Neural progenitor cell (in vitro differentiated cells): ENCODE measurements around the gene CMTR1. TPM values are rescaled to one million over a fixed set of nuclear protein-coding genes. Genes with fewer than 3 reads are reported as not detected.

Experiments
- DNase-seq: peaks from one replicate; pipeline ENCODE4 v3.0.0-alpha.2; 2016; ENCODE audit warnings: low spot score
- H2AFZ ChIP-seq: fragments of 200-600 bp; sonication (generic); replicated peaks from 2 replicates; pipeline ENCODE4 v1.6.1; 2016; ENCODE audit warnings: antibody characterized with exemption
- H3F3A ChIP-seq: fragments of 200-600 bp; sonication (generic); 2 replicates; pipeline ENCODE4 v1.6.1; 2016; ENCODE audit warnings: antibody characterized with exemption, low read depth
- H3K27ac ChIP-seq: fragments of 200-600 bp; sonication (generic); 2 replicates; pipeline ENCODE4 v1.5.1; 2016; ENCODE audit warnings: mild to moderate bottlenecking
- H3K27me3 ChIP-seq: fragments of 200-600 bp; sonication (generic); 2 replicates; pipeline ENCODE4 v1.6.1; 2016; ENCODE audit warnings: mild to moderate bottlenecking, moderate library complexity
- H3K36me3 ChIP-seq: fragments of 200-600 bp; sonication (generic); 2 replicates; pipeline ENCODE4 v1.5.1; 2016
- H3K4me1 ChIP-seq: fragments of 200-600 bp; sonication (generic); 2 replicates; pipeline ENCODE4 v1.6.1; 2016; ENCODE audit warnings: mixed run types
- H3K4me2 ChIP-seq: fragments of 200-600 bp; sonication (generic); 2 replicates; pipeline ENCODE4 v1.6.1; 2016
- H3K4me3 ChIP-seq: fragments of 200-600 bp; sonication (generic); 2 replicates; pipeline ENCODE4 v1.5.1; 2016
- H3K79me2 ChIP-seq: fragments of 200-600 bp; sonication (generic); 2 replicates; pipeline ENCODE4 v1.6.1; 2016; ENCODE audit warnings: low read depth
- H3K9ac ChIP-seq: fragments of 200-600 bp; sonication (generic); 2 replicates; pipeline ENCODE4 v1.6.1; 2016
- H3K9me3 ChIP-seq: fragments of 200-600 bp; sonication (generic); 2 replicates; pipeline ENCODE4 v1.5.1; 2016; ENCODE audit warnings: low read depth
- H4K20me1 ChIP-seq: fragments of 200-600 bp; sonication (generic); 2 replicates; pipeline ENCODE4 v1.6.1; 2016; ENCODE audit warnings: low read depth
- H3K27ac Mint-ChIP-seq: 3 replicates; pipeline ENCODE4 v1.8.0; 2021; ENCODE audit warnings: mixed read lengths
- H3K27me3 Mint-ChIP-seq: 2 replicates; pipeline ENCODE4 v1.8.0; 2022; ENCODE audit warnings: low read depth, mild to moderate bottlenecking, inconsistent platforms, moderate library complexity, mixed read lengths; ENCODE audit not compliant: insufficient read depth
- H3K36me3 Mint-ChIP-seq: 3 replicates; pipeline ENCODE4 v1.8.0; 2021; ENCODE audit warnings: mixed read lengths
- H3K4me1 Mint-ChIP-seq: 3 replicates; pipeline ENCODE4 v1.8.0; 2021; ENCODE audit warnings: mixed read lengths
- H3K4me3 Mint-ChIP-seq: 3 replicates; pipeline ENCODE4 v1.8.0; 2021; ENCODE audit warnings: mild to moderate bottlenecking, moderate library complexity, mixed read lengths
- H3K9me3 Mint-ChIP-seq: 3 replicates; pipeline ENCODE4 v1.8.0; 2020; ENCODE audit warnings: mixed read lengths
- EZH2 ChIP-seq: fragments of 200-600 bp; sonication (generic); IDR thresholded peaks from 2 replicates; pipeline ENCODE4 v1.6.1; 2017; ENCODE audit warnings: antibody characterized with exemption, mild to moderate bottlenecking, moderate library complexity
- EZH2phosphoT487 ChIP-seq: fragments of 200-600 bp; sonication (generic); IDR thresholded peaks from 2 replicates; pipeline ENCODE4 v1.6.1; 2017; ENCODE audit warnings: antibody characterized with exemption
- total RNA-seq: library from RNA; depleted of rRNA; stranded (reverse); fragments of >200 nt; gene quantifications from 2 replicates; pipeline ENCODE4 v1.2.3, GENCODE V29; 2015; ENCODE audit warnings: low replicate concordance
- TF ChIP-seq, protein P1 (sequence below): fragments of 200-600 bp; sonication (generic); IDR thresholded peaks from 2 replicates; pipeline ENCODE4 v1.5.1; 2017; ENCODE audit warnings: antibody characterized with exemption, mild to moderate bottlenecking

CMTR1 gene
- total RNA-seq, 1 donor from 2014 or later: 35.4 TPM

DNA sequence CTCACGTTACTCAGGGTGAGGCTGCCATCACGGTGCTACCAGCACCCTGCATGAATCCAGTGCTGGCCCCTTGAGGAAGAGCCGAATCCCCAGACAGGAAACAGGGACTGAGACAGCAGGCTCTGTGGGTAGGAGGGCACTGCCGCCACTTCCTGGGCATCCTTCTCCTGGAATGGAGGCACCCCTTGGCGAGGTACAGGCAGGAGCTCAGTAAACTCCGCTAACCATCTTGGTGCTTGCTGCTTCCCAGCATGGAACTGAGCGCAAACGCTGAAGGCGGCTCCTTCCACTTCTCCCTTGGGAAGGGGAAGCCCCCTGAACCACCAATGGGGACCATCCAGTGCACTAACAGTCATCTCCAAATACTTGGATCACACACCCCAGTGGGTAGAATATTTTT lies 80.1 kb downstream of the CMTR1 start:
- no peaks in the 10 kb centered on the region for H3K9me3 Mint-ChIP-seq
- H3K9ac ChIP-seq: no peak overlapping the region
- peak overlapping the region; percentile 19 for H3K4me3 ChIP-seq
- H3K4me3 Mint-ChIP-seq: peak overlapping the region; percentile 67
- peaks cover 19% of the 10 kb centered on the region for H3K27me3 Mint-ChIP-seq
- H3F3A ChIP-seq: peaks cover 51% of the 10 kb centered on the region
- H4K20me1 ChIP-seq: no peaks in the 10 kb centered on the region
- H3K4me1 Mint-ChIP-seq: peaks cover 64% of the 10 kb centered on the region
- H3K27me3 ChIP-seq: peaks cover 38% of the 10 kb centered on the region
- no peaks in the 10 kb centered on the region for H3K36me3 ChIP-seq
- H2AFZ ChIP-seq: peak overlapping the region; percentile 73
- H3K4me1 ChIP-seq: peaks cover 56% of the 10 kb centered on the region
- DNase-seq: no peak
- H3K79me2 ChIP-seq: no peaks in the 10 kb centered on the region
- no peak overlapping the region for H3K27ac ChIP-seq
- peak overlapping the region; percentile 73 for H3K4me2 ChIP-seq
- no peak overlapping the region for H3K27ac Mint-ChIP-seq
- no peaks in the 10 kb centered on the region for H3K9me3 ChIP-seq
- TF ChIP-seq, protein P1, sequence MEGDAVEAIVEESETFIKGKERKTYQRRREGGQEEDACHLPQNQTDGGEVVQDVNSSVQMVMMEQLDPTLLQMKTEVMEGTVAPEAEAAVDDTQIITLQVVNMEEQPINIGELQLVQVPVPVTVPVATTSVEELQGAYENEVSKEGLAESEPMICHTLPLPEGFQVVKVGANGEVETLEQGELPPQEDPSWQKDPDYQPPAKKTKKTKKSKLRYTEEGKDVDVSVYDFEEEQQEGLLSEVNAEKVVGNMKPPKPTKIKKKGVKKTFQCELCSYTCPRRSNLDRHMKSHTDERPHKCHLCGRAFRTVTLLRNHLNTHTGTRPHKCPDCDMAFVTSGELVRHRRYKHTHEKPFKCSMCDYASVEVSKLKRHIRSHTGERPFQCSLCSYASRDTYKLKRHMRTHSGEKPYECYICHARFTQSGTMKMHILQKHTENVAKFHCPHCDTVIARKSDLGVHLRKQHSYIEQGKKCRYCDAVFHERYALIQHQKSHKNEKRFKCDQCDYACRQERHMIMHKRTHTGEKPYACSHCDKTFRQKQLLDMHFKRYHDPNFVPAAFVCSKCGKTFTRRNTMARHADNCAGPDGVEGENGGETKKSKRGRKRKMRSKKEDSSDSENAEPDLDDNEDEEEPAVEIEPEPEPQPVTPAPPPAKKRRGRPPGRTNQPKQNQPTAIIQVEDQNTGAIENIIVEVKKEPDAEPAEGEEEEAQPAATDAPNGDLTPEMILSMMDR: no peak
- TF ChIP-seq EZH2: no peak
- no peak for TF ChIP-seq EZH2phosphoT487
- no peaks in the 10 kb centered on the region for H3K36me3 Mint-ChIP-seq

DNA sequence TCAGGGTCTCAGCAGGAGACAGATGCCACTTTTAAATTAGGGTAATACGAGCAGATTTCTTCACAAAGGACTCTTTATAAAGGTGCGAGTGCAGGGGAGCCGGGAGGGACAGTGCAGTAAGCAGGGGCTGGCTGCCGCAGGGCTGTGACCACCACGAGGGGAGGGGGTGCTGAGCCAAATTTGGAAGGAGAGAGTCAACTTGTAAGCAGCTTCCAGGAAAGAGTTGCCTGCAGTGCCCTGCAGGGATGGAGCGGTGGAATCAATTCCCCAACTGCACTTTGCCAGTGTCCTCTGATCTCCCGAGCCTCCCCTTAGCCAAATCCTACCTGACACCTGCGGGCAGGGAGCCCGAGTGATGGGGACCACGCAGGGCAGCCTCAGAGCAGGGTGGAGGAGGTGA lies 80.6 kb downstream of the CMTR1 start:
- peak overlapping the region; percentile 73 for H3K4me2 ChIP-seq
- H2AFZ ChIP-seq: peak overlapping the region; percentile 73
- H3K79me2 ChIP-seq: no peaks in the 10 kb centered on the region
- Mint-ChIP-seq H3K27ac (no peak overlapping the region), H3K27me3 (peaks cover 22% of the 10 kb centered on the region), H3K4me1 (peaks cover 64% of the 10 kb centered on the region), H3K9me3 (no peaks in the 10 kb centered on the region), H3K4me3 (peak overlapping the region; percentile 67), H3K36me3 (no peaks in the 10 kb centered on the region)
- no peaks in the 10 kb centered on the region for H3K9me3 ChIP-seq
- H3K27ac ChIP-seq: no peak overlapping the region
- peak; percentile 31 for DNase-seq
- peaks cover 56% of the 10 kb centered on the region for H3K4me1 ChIP-seq
- H4K20me1 ChIP-seq: no peaks in the 10 kb centered on the region
- peak overlapping the region; percentile 19 for H3K4me3 ChIP-seq
- no peaks in the 10 kb centered on the region for H3K36me3 ChIP-seq
- no peak for TF ChIP-seq EZH2phosphoT487
- TF ChIP-seq, protein P1: no peak
- no peak for TF ChIP-seq EZH2
- peaks cover 47% of the 10 kb centered on the region for H3F3A ChIP-seq
- H3K9ac ChIP-seq: no peak overlapping the region
- peaks cover 38% of the 10 kb centered on the region for H3K27me3 ChIP-seq

DNA sequence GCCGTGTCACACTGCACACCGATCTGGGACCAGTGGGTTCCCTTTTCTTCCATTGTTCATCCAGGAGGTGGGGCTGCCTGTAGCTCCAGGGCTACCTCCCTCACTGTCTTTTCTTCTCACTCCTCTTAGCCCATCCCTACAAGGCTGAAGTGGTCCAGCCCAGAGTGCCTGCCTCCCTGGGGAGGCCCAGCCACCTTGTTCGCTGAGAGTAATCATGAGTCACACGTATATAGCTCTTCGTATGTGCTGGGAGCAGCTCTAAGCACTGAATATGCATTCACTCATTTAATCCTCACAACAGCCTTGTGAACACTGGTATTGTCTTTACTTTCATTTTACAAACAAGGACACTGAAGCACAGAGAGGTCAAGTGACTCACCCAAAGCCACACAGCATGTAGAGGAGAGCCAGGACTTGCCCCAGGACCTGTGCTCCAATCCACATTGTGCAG lies 81.3 kb downstream of the CMTR1 start:
- no peak for DNase-seq
- H2AFZ ChIP-seq: no peak overlapping the region
- no peaks in the 10 kb centered on the region for H4K20me1 ChIP-seq
- H3K27ac ChIP-seq: no peak overlapping the region
- no peak overlapping the region for H3K9ac ChIP-seq
- H3K36me3 Mint-ChIP-seq: no peaks in the 10 kb centered on the region
- H3K36me3 ChIP-seq: no peaks in the 10 kb centered on the region
- H3K9me3 ChIP-seq: no peaks in the 10 kb centered on the region
- no peak overlapping the region for H3K4me3 ChIP-seq
- no peaks in the 10 kb centered on the region for H3K79me2 ChIP-seq
- H3K4me1 ChIP-seq: peaks cover 56% of the 10 kb centered on the region
- H3F3A ChIP-seq: peaks cover 47% of the 10 kb centered on the region
- H3K9me3 Mint-ChIP-seq: peaks cover 4% of the 10 kb centered on the region
- peaks cover 38% of the 10 kb centered on the region for H3K27me3 ChIP-seq
- TF ChIP-seq, protein P1: no peak
- TF ChIP-seq EZH2 (no peak), EZH2phosphoT487 (no peak)
- peak overlapping the region; percentile 24 for H3K27ac Mint-ChIP-seq
- H3K27me3 Mint-ChIP-seq: peaks cover 20% of the 10 kb centered on the region
- peak overlapping the region; percentile 48 for H3K4me3 Mint-ChIP-seq
- H3K4me1 Mint-ChIP-seq: peaks cover 64% of the 10 kb centered on the region
- no peak overlapping the region for H3K4me2 ChIP-seq
